IMR-90 (cell line): ENCODE data around the gene MCM5. TPM values are rescaled to one million over a fixed set of nuclear protein-coding genes. Genes with fewer than 3 reads are reported as not detected.

Experiments used
- ATAC-seq: fragments of 200-7000 bp; cut with Tn5 transposase; 2 replicates; pipeline ENCODE4 v1.9.1; 2020; ENCODE audit warnings: low read depth, mild to moderate bottlenecking, moderate library complexity
- BruUV-seq: library from RNA; stranded (reverse); fragments of 400-500 nt; replicated peaks from 2 replicates; lab custom pipeline; 2021; lab: Mats Ljungman, UMichigan
- CTCF ChIA-PET: fragments of 300-600 bp; formaldehyde crosslinking; extraction: SDS; loops from one replicate; lab custom pipeline; 2021; ENCODE audit warnings: antibody characterized with exemption; lab: Yijun Ruan, JAX
- POLR2A ChIA-PET: fragments of 300-600 bp; sonication (Branson Sonifier 250); formaldehyde crosslinking; loops from one replicate; lab custom pipeline; 2022; ENCODE audit warnings: antibody characterized with exemption; ENCODE audit not compliant: unreplicated experiment; lab: Charles Lee
- DNase-seq: peaks from one replicate; pipeline ENCODE4 v3.0.0; 2013
- H2AFZ ChIP-seq: replicated peaks from 2 replicates; pipeline ENCODE3; 2013; ENCODE audit warnings: low read length, mild to moderate bottlenecking; ENCODE audit not compliant: poor library complexity
- H2AK5ac ChIP-seq: 2 replicates; pipeline ENCODE4 v1.6.1; 2013; ENCODE audit warnings: low read depth, low read length, inconsistent platforms
- H2AK9ac ChIP-seq: replicated peaks from 2 replicates; pipeline ENCODE3; 2013; ENCODE audit warnings: mild to moderate bottlenecking, low read depth, low read length, moderate library complexity; ENCODE audit not compliant: poor library complexity
- H2BK120ac ChIP-seq: 2 replicates; pipeline ENCODE4 v1.6.1; 2013; ENCODE audit warnings: low read depth, low read length, inconsistent platforms
- H2BK15ac ChIP-seq: 3 replicates; pipeline ENCODE4 v1.6.1; 2013; ENCODE audit warnings: low read depth, low read length, inconsistent platforms
- H2BK20ac ChIP-seq: 2 replicates; pipeline ENCODE4 v1.6.1; 2013; ENCODE audit warnings: low read depth, mild to moderate bottlenecking, inconsistent platforms, low read length, moderate library complexity
- H2BK5ac ChIP-seq: 2 replicates; pipeline ENCODE4 v1.6.1; 2013; ENCODE audit warnings: mild to moderate bottlenecking, low read depth, low read length, inconsistent platforms; ENCODE audit not compliant: poor library complexity, severe bottlenecking
- H3K14ac ChIP-seq: replicated peaks from 2 replicates; pipeline ENCODE4 v1.6.1; 2013; ENCODE audit warnings: low read depth, low read length, inconsistent platforms
- H3K18ac ChIP-seq: 2 replicates; pipeline ENCODE4 v1.6.1; 2013; ENCODE audit warnings: low read depth, low read length, control low read depth
- H3K23ac ChIP-seq: 2 replicates; pipeline ENCODE4 v1.6.1; 2013; ENCODE audit warnings: low read depth, low read length, inconsistent platforms
- H3K27ac ChIP-seq: 2 replicates; pipeline ENCODE4 v1.5.1; 2013; ENCODE audit warnings: mild to moderate bottlenecking, control low read depth, low read length; ENCODE audit not compliant: insufficient read depth
- H3K27me3 ChIP-seq: 2 replicates; pipeline ENCODE4 v1.6.1; 2013; ENCODE audit warnings: low read length; ENCODE audit not compliant: control insufficient read depth, insufficient read depth
- H3K36me3 ChIP-seq: 2 replicates; pipeline ENCODE4 v1.6.1; 2013; ENCODE audit warnings: low read length, mixed read lengths; ENCODE audit not compliant: control insufficient read depth, insufficient read depth
- H3K4ac ChIP-seq: 2 replicates; pipeline ENCODE4 v1.6.1; 2013; ENCODE audit warnings: low read depth, low read length, inconsistent platforms
- H3K4me1 ChIP-seq: 2 replicates; pipeline ENCODE4 v1.6.1; 2013; ENCODE audit warnings: low read length, mixed read lengths; ENCODE audit not compliant: control insufficient read depth, insufficient read depth
- H3K4me2 ChIP-seq: 2 replicates; pipeline ENCODE4 v1.6.1; 2013; ENCODE audit warnings: low read depth, mild to moderate bottlenecking, control low read depth, low read length, moderate library complexity
- H3K4me3 ChIP-seq: 2 replicates; pipeline ENCODE4 v1.5.1; 2013; ENCODE audit warnings: low read depth, mild to moderate bottlenecking, control low read depth, low read length, moderate library complexity; ENCODE audit not compliant: insufficient read depth
- H3K56ac ChIP-seq: 2 replicates; pipeline ENCODE4 v1.6.1; 2013; ENCODE audit warnings: low read length, inconsistent platforms; ENCODE audit not compliant: insufficient read depth; ENCODE audit errors: extremely low read depth
- H3K79me1 ChIP-seq, 2 experiments: 2 replicates each; pipeline ENCODE4 v1.6.1; 2013; ENCODE audit warnings: low read length in 2 of 2, inconsistent platforms in 1 of 2, low read depth in 1 of 2
- H3K9ac ChIP-seq: 2 replicates; pipeline ENCODE4 v1.6.1; 2013; ENCODE audit warnings: low read depth, low read length, control low read depth
- H3K9me1 ChIP-seq: 2 replicates; pipeline ENCODE4 v1.6.1; 2013; ENCODE audit warnings: low read length, inconsistent platforms; ENCODE audit not compliant: insufficient read depth
- H3K9me3 ChIP-seq: 2 replicates; pipeline ENCODE4 v1.6.1; 2013; ENCODE audit warnings: low read length; ENCODE audit not compliant: control insufficient read depth, insufficient read depth
- H4K20me1 ChIP-seq: 2 replicates; pipeline ENCODE4 v1.6.1; 2013; ENCODE audit warnings: low read length, inconsistent platforms; ENCODE audit not compliant: insufficient read depth
- H4K5ac ChIP-seq: 2 replicates; pipeline ENCODE4 v1.6.1; 2013; ENCODE audit warnings: mild to moderate bottlenecking, low read depth, low read length, control low read depth
- H4K8ac ChIP-seq, 2 experiments: 2 replicates each; pipeline ENCODE4 v1.6.1; 2013; ENCODE audit warnings: low read depth in 2 of 2, low read length in 2 of 2, control low read depth in 1 of 2, inconsistent platforms in 1 of 2
- H4K91ac ChIP-seq: 2 replicates; pipeline ENCODE4 v1.6.1; 2013; ENCODE audit warnings: low read depth, low read length, inconsistent platforms; ENCODE audit not compliant: insufficient read depth
- CEBPB ChIP-seq: IDR thresholded peaks from 2 replicates; pipeline ENCODE4 v1.6.1; 2012; ENCODE audit warnings: low read depth, low read length, improper control_type of control experiment
- CHD1 ChIP-seq: IDR thresholded peaks from 2 replicates; pipeline ENCODE4 v1.6.1; 2012; ENCODE audit warnings: low read depth, low read length, improper control_type of control experiment
- CTCF ChIP-seq: conservative IDR thresholded peaks from 2 replicates; pipeline ENCODE4 v1.5.1; 2012; ENCODE audit warnings: mild to moderate bottlenecking, low read depth, low read length, improper control_type of control experiment
- ELK1 ChIP-seq: fragments of 150-350 bp; IDR thresholded peaks from 2 replicates; pipeline ENCODE4 v1.6.1; 2016; ENCODE audit warnings: low read depth, mild to moderate bottlenecking, low read length, moderate library complexity, borderline replicate concordance
- FOS ChIP-seq: fragments of 150-350 bp; IDR thresholded peaks from 2 replicates; pipeline ENCODE4 v1.6.1; 2016; ENCODE audit warnings: low read depth, low read length
- MAFK ChIP-seq: IDR thresholded peaks from 2 replicates; pipeline ENCODE4 v1.6.1; 2012; ENCODE audit warnings: low read depth, low read length, improper control_type of control experiment
- MAZ ChIP-seq: IDR thresholded peaks from 2 replicates; pipeline ENCODE4 v1.6.1; 2012; ENCODE audit warnings: low read depth, mild to moderate bottlenecking, low read length, improper control_type of control experiment, moderate library complexity, borderline replicate concordance
- MXI1 ChIP-seq: IDR thresholded peaks from 2 replicates; pipeline ENCODE4 v1.6.1; 2012; ENCODE audit warnings: low read depth, mild to moderate bottlenecking, low read length, moderate library complexity, borderline replicate concordance
- NFE2L2 ChIP-seq: fragments of 150-350 bp; IDR thresholded peaks from 2 replicates; pipeline ENCODE4 v1.6.1; 2016; ENCODE audit warnings: low read depth, mild to moderate bottlenecking, low read length
- RAD21 ChIP-seq: IDR thresholded peaks from 2 replicates; pipeline ENCODE4 v1.6.1; 2012; ENCODE audit warnings: low read length, improper control_type of control experiment
- RCOR1 ChIP-seq: IDR thresholded peaks from 2 replicates; pipeline ENCODE4 v1.6.1; 2012; ENCODE audit warnings: mild to moderate bottlenecking, low read length, improper control_type of control experiment; ENCODE audit not compliant: insufficient replicate concordance
- RFX5 ChIP-seq: IDR thresholded peaks from 2 replicates; pipeline ENCODE4 v1.8.0; 2012; ENCODE audit warnings: low read depth, mild to moderate bottlenecking, low read length, moderate library complexity
- USF2 ChIP-seq: fragments of 150-350 bp; IDR thresholded peaks from 2 replicates; pipeline ENCODE4 v1.6.1; 2017; ENCODE audit warnings: mild to moderate bottlenecking, antibody characterized with exemption, low read length, low read depth
- WGBS, 2 experiments: methylation state at CpG; one replicate each; pipeline versions ENCODE4 v1.1.5 to v1.1.7; 2013; ENCODE audit warnings: missing lambda C conversion rate in 2 of 2; ENCODE audit not compliant: insufficient read length in 1 of 2; ENCODE audit errors: extremely low coverage in 2 of 2; 5-methylcytosine and 5-hydroxymethylcytosine counted together
- dilution Hi-C: fragments of 300-500 bp; cut with HindIII; formaldehyde crosslinking; loops from one replicate; pipeline ENCODE4 v1.14.3; 2018; ENCODE audit warnings: low sequenced_read_pairs; ENCODE audit not compliant: unreplicated experiment
- in situ Hi-C: fragments of 300-500 bp; cut with MboI; formaldehyde crosslinking; loops from 3 replicates; pipeline ENCODE4 v1.14.3; 2019; ENCODE audit warnings: low sequenced_read_pairs, inconsistent platforms, mixed read lengths
- intact Hi-C: fragments of 100-400 bp; cut with micrococcal nuclease; formaldehyde crosslinking; loops from 2 replicates; pipeline ENCODE4 v1.10.0; 2022
- polyA plus RNA-seq, 3 experiments: library from polyadenylated mRNA; depleted of rRNA; stranded (reverse); fragments of >200 nt; gene quantifications; 2 replicates each; pipeline ENCODE4 v1.2.3, GENCODE V29; 2012; ENCODE audit warnings: low replicate concordance in 1 of 3
- total RNA-seq: library from RNA; depleted of rRNA; stranded (reverse); fragments of >200 nt; gene quantifications from 2 replicates; pipeline ENCODE4 v1.2.3, GENCODE V29; 2012

Gene MCM5
- total and polyA plus RNA-seq, 2 of the 4 experiments (the other 2 are of a cell fraction) = 43.0 to 58.6 TPM

GRCh38 chr22:35376728-35377472, 23.0 kb upstream of the MCM5 start:
- WGBS, 2 experiments = no CpG with 5 or more reads among the region's 17 CpGs
- DNase-seq (peak; percentile 99), ATAC-seq (peak; percentile 59)
- H2AK9ac ChIP-seq = peak overlapping the region; percentile 82
- H3K56ac ChIP-seq = peak overlapping the region; percentile 64
- peak overlapping the region; percentile 86 for H2BK5ac ChIP-seq
- peak overlapping the region; percentile 100 for H2BK15ac ChIP-seq
- H3K4me2 ChIP-seq = peak overlapping the region; percentile 57
- peaks cover 34% of the 10 kb centered on the region for H3K4me1 ChIP-seq
- H3K36me3 ChIP-seq = no peaks in the 10 kb centered on the region
- H2BK20ac ChIP-seq = peak overlapping the region; percentile 90
- CTCF ChIA-PET = interaction anchor here (1.7 kb wide), 1 partner anchor 26 kb away, joined by 5 read pairs; no protein-coding TSS in a partner anchor
- peak overlapping the region; percentile 96 to 98 for H4K8ac ChIP-seq
- peaks cover 9 to 19% of the 10 kb centered on the region in 2 experiments for H3K79me1 ChIP-seq
- peak overlapping the region; percentile 99 for H2AK5ac ChIP-seq
- H3K4me3 ChIP-seq = no peak overlapping the region
- peak overlapping the region; percentile 98 for H3K18ac ChIP-seq
- no peaks in the 10 kb centered on the region for H3K9me3 ChIP-seq
- peak overlapping the region; percentile 99 for H3K4ac ChIP-seq
- peak overlapping the region; percentile 95 for H3K27ac ChIP-seq
- H2AFZ ChIP-seq = peak overlapping the region; percentile 91
- H4K5ac ChIP-seq = peak overlapping the region; percentile 99
- POLR2A ChIA-PET = no interaction called here
- dilution Hi-C loops (no loop called here), intact Hi-C loops (no loop called here), in situ Hi-C loops (no loop called here)
- peaks cover 19% of the 10 kb centered on the region; the same call in 1 of the 2 replicates for H3K9me1 ChIP-seq
- H3K23ac ChIP-seq = peak overlapping the region; percentile 97
- no TSS peak for BruUV-seq
- no peaks in the 10 kb centered on the region for H4K20me1 ChIP-seq
- peak overlapping the region; percentile 97 for H2BK120ac ChIP-seq
- peak overlapping the region; percentile 98 for H3K14ac ChIP-seq
- H4K91ac ChIP-seq = peak overlapping the region; percentile 99
- peak overlapping the region; percentile 70 for H3K9ac ChIP-seq
- H3K27me3 ChIP-seq = no peaks in the 10 kb centered on the region
- TF ChIP-seq NFE2L2 (peak; percentile 100), FOS (peak; percentile 74), USF2 (no peak; the same call in 1 of the 2 replicates), CTCF (no peak), RAD21 (0 out of 2 replicates have a peak, but pooled peaks have one; percentile 1), RCOR1 (no peak), MAFK (peak; percentile 99), ELK1 (no peak), MAZ (peak; percentile 100), MXI1 (peak; percentile 91), CHD1 (peak; percentile 52; the same call in 1 of the 2 replicates), RFX5 (no peak), CEBPB (peak; percentile 95)
